Naive thymus-derived CD8-positive, alpha-beta T cell (primary cell): ENCODE data around the gene ADGB. TPM values are rescaled to one million over a fixed set of nuclear protein-coding genes. Genes with fewer than 3 reads are reported as not detected.

ENCODE experiments used
- ATAC-seq, 2 donors: fragments of 150-1000 bp; cut with Tn5 transposase in 1 of 2; sonication (Bioruptor Pico), chemical (Tn5 transposase) in 1 of 2; 1 replicate in 1 of 2; 2 replicates in 1 of 2; pipeline ENCODE4 v1.10.0; 2021; ENCODE audit warnings: mild to moderate bottlenecking in 2 of 2, moderate library complexity in 2 of 2
- POLR2A ChIA-PET: fragments of 350-600 bp; sonication (Branson Sonifier 250); formaldehyde crosslinking; loops from one replicate; lab custom pipeline; 2021; ENCODE audit warnings: antibody characterized with exemption; lab: Charles Lee
- DNase-seq, 10 donors: peaks; one replicate each; pipeline versions ENCODE4 v3.0.0 to v3.0.0-alpha.2; 2020 to 2022
- H3K27ac Mint-ChIP-seq, 10 donors: one replicate each; pipeline ENCODE4 v1.8.0; 2020 to 2022; ENCODE audit warnings: mild to moderate bottlenecking in 10 of 10, mixed read lengths in 10 of 10, moderate library complexity in 4 of 10, inconsistent platforms in 1 of 10
- H3K27me3 Mint-ChIP-seq, 5 donors: one replicate each; pipeline ENCODE4 v1.8.0; 2021 to 2022; ENCODE audit warnings: mixed read lengths in 5 of 5
- H3K36me3 Mint-ChIP-seq, 3 donors: one replicate each; pipeline ENCODE4 v1.8.0; 2020 to 2022; ENCODE audit warnings: mixed read lengths in 3 of 3, mild to moderate bottlenecking in 2 of 3, inconsistent platforms in 1 of 3
- H3K4me1 Mint-ChIP-seq, 4 donors: one replicate each; pipeline ENCODE4 v1.8.0; 2021 to 2022; ENCODE audit warnings: mixed read lengths in 4 of 4
- H3K4me3 Mint-ChIP-seq, 10 donors: one replicate each; pipeline ENCODE4 v1.8.0; 2020 to 2022; ENCODE audit warnings: mild to moderate bottlenecking in 10 of 10, mixed read lengths in 10 of 10, moderate library complexity in 6 of 10, inconsistent platforms in 1 of 10
- H3K9me3 Mint-ChIP-seq, 9 donors: one replicate each; pipeline ENCODE4 v1.8.0; 2020 to 2022; ENCODE audit warnings: mixed read lengths in 9 of 9, mild to moderate bottlenecking in 3 of 9, inconsistent platforms in 1 of 9, moderate library complexity in 1 of 9
- polyA plus RNA-seq, 3 donors: library from polyadenylated mRNA; unstranded; fragments of 300-500 nt; fragmentation: Illumina TruSeq; gene quantifications; one replicate each; pipeline ENCODE4 v1.2.3, GENCODE V29; 2021
- total RNA-seq, 8 experiments: library from RNA in 2 of 8; stranded (reverse) in 2 of 8; gene quantifications; one replicate each; pipeline ENCODE4 v1.2.3 and lab custom pipeline; 2021 to 2026

Gene ADGB
- total and polyA plus RNA-seq, 5 experiments from 2014 or later: not detected

DNA sequence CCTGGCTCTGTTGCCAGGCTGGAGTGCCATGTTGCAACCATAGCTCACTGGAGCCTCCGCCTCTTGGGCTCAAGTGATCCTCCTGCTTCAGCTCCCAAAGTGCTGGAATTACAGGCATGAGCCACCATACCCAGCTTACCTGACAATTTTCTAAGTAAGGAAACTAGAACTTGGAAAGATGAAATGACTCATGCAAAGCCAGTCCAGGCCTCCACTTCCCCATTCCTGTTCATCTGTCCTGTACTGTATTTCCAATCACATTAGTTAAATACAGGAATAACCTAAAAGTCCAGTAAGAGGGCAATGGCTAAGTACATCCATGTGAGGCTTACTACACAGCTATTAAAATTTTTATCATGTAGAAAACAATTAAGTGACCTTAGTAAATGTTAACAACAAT is 8.3 kb upstream of the ADGB start:
- H3K27ac Mint-ChIP-seq: no peak overlapping the region
- POLR2A ChIA-PET: no interaction called here
- peaks cover 0 to 3% (median 0%) of the 10 kb centered on the region in 9 donors for H3K9me3 Mint-ChIP-seq
- DNase-seq (no peak), ATAC-seq (no peak)
- peaks cover 0 to 3% (median 2%) of the 10 kb centered on the region in 5 donors for H3K27me3 Mint-ChIP-seq
- H3K4me1 Mint-ChIP-seq: no peaks in the 10 kb centered on the region
- no peaks in the 10 kb centered on the region for H3K36me3 Mint-ChIP-seq
- no peak overlapping the region for H3K4me3 Mint-ChIP-seq

DNA sequence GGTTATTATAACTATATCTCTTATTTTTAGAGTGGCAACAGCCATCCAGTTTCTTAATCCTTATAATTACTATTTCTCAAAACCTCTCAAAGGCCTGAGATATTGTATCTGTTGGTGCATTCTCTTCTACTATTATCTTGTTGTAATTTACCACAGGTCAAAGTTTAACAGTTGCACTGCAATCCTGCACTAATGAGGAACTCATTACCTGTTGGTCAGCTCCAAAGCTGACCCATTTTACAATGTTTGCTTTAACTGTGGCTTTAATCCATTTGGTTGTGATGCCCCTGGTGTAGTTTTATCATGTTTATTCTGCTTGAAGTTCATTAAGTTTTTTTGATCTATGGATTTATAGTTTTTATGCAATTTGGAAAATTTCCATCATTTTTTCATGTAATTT is 6.3 kb upstream of the ADGB start:
- ATAC-seq (no peak), DNase-seq (no peak)
- Mint-ChIP-seq H3K27me3 (peaks cover 0 to 3% (median 2%) of the 10 kb centered on the region in 5 donors), H3K4me1 (no peaks in the 10 kb centered on the region), H3K27ac (no peak overlapping the region), H3K4me3 (no peak overlapping the region), H3K36me3 (no peaks in the 10 kb centered on the region), H3K9me3 (peaks cover 0 to 3% (median 0%) of the 10 kb centered on the region in 9 donors)
- POLR2A ChIA-PET: no interaction called here

DNA sequence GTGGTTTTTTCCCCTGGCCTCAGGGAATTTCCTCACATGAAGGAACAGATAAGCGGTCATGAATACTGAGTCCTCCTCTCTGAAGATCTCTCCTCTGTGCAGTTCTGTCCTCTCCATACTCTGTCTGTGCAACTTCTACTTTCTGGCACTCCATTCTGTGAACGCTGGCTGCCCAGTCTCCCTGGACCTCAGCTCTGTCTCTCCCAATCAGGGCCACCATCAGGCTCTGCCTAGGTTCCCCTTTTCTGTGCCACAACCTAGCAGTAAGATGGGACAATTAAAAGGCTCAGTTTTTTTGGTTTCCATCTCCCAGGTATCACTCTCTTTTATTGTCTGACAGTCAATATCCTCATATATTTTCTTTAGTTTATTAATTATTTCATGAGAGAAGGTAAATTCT is 4.8 kb upstream of the ADGB start:
- Mint-ChIP-seq H3K4me3 (no peak overlapping the region), H3K4me1 (peaks cover under 1 to 3% (median 2%) of the 10 kb centered on the region in 4 donors), H3K36me3 (no peaks in the 10 kb centered on the region), H3K27ac (no peak overlapping the region), H3K27me3 (peaks cover 0 to 11% (median 3%) of the 10 kb centered on the region in 5 donors), H3K9me3 (peaks cover 0 to 3% (median 0%) of the 10 kb centered on the region in 9 donors)
- POLR2A ChIA-PET: no interaction called here
- DNase-seq (no peak), ATAC-seq (no peak)

DNA sequence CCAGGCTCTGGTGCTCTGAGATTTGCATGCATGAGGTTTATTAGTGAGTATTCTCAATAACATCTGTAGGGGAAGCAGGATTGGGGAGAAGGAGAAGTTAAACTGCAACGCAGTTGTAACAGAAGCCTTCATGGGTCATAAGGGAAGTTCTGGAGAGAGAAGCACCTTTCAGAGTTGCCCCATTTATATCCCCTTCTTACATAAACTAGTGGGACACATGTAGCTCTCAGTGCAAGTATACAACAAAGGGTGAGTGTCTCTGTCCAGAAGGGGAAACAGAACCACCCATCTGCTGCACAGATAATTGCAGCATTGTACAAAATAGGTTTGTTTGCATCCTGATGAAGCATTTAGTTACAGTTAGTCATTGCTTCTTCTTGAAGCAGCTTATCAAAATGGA is 4.3 kb upstream of the ADGB start:
- H3K4me3 Mint-ChIP-seq: no peak overlapping the region
- peaks cover 3 to 8% (median 5%) of the 10 kb centered on the region in 4 donors for H3K4me1 Mint-ChIP-seq
- no peak overlapping the region for H3K27ac Mint-ChIP-seq
- ATAC-seq: no peak
- no peaks in the 10 kb centered on the region for H3K36me3 Mint-ChIP-seq
- DNase-seq: no peak
- H3K9me3 Mint-ChIP-seq: peaks cover 0 to 3% (median 0%) of the 10 kb centered on the region in 9 donors
- peaks cover 2 to 14% (median 8%) of the 10 kb centered on the region in 5 donors for H3K27me3 Mint-ChIP-seq
- POLR2A ChIA-PET: no interaction called here

- no peak overlapping the region for H3K27ac Mint-ChIP-seq
- ATAC-seq: no peak
- H3K36me3 Mint-ChIP-seq: no peaks in the 10 kb centered on the region
- H3K27me3 Mint-ChIP-seq: peaks cover 4 to 21% (median 16%) of the 10 kb centered on the region in 5 donors
- no peak for DNase-seq
- H3K4me1 Mint-ChIP-seq: peaks cover 3 to 15% (median 5%) of the 10 kb centered on the region in 4 donors
- peaks cover 0 to 3% (median 0%) of the 10 kb centered on the region in 9 donors for H3K9me3 Mint-ChIP-seq
- POLR2A ChIA-PET: no interaction called here
- no peak overlapping the region for H3K4me3 Mint-ChIP-seq
Measured at GRCh38 chr6:146595972-146596731, 2.6 kb upstream of the ADGB start.

- ATAC-seq (no peak), DNase-seq (no peak)
- H3K27me3 Mint-ChIP-seq: peaks cover 2 to 21% (median 12%) of the 10 kb centered on the region in 5 donors
- H3K9me3 Mint-ChIP-seq: no peaks in the 10 kb centered on the region
- H3K4me1 Mint-ChIP-seq: peaks cover 3 to 15% (median 5%) of the 10 kb centered on the region in 4 donors
- no peak overlapping the region for H3K27ac Mint-ChIP-seq
- POLR2A ChIA-PET: no interaction called here
- no peaks in the 10 kb centered on the region for H3K36me3 Mint-ChIP-seq
- H3K4me3 Mint-ChIP-seq: no peak overlapping the region
Measured at GRCh38 chr6:146601352-146601751, 2.6 kb downstream of the ADGB start.

GRCh38 chr6:146602526-146602925 is 3.8 kb downstream of the ADGB start:
- no peaks in the 10 kb centered on the region for H3K36me3 Mint-ChIP-seq
- ATAC-seq (no peak), DNase-seq (no peak)
- H3K4me3 Mint-ChIP-seq: no peak overlapping the region
- H3K27me3 Mint-ChIP-seq: peaks cover 2 to 21% (median 12%) of the 10 kb centered on the region in 5 donors
- peaks cover 3 to 15% (median 5%) of the 10 kb centered on the region in 4 donors for H3K4me1 Mint-ChIP-seq
- H3K27ac Mint-ChIP-seq: no peak overlapping the region
- POLR2A ChIA-PET: no interaction called here
- H3K9me3 Mint-ChIP-seq: peaks cover 0 to 2% (median 0%) of the 10 kb centered on the region in 9 donors

DNA sequence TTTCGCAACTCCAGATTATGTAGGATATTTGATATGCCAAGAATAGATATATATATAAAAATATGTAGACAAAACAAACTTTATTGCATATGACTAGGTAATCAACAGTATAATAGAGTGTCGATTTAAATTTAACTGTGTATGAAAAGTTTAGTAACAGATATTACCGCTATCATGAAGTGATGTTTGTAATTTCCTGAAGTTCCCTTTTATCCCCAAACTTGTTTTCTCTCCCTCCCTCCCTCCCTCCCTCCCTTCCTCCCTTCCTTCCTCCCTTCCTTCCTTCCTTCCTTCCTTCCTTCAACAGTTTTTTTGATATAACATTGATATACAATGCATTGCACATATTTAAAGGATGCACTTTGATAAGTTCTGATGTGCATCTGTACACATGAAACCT is 15.2 kb downstream of the ADGB start:
- no peak for ATAC-seq
- peaks cover 0 to 12% (median 0%) of the 10 kb centered on the region in 9 donors for H3K9me3 Mint-ChIP-seq
- H3K4me3 Mint-ChIP-seq: no peak overlapping the region
- no peaks in the 10 kb centered on the region for H3K4me1 Mint-ChIP-seq
- H3K36me3 Mint-ChIP-seq: no peaks in the 10 kb centered on the region
- H3K27ac Mint-ChIP-seq: no peak overlapping the region
- H3K27me3 Mint-ChIP-seq: no peaks in the 10 kb centered on the region
- POLR2A ChIA-PET: no interaction called here
- DNase-seq: no peak

DNA sequence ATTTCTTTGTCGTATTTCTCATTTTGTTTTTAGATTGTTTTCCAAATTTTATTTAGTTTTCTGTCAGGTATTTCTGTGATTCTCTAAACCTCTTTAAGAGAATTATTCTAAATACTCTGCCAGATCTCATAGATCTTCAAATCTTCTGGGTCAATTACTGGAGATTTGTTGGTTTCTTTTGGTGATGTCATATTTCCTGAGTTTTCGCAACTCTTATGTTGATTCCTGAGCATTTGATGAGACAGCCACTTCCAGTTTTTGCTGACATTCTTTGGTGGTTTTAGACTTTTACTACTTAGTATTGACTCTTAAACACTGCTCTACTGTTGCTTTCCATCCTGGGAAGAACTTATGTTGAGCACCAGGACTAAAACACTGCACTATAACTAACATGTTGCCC is 21.9 kb downstream of the ADGB start:
- H3K27me3 Mint-ChIP-seq: peaks cover 0 to 3% (median 0%) of the 10 kb centered on the region in 5 donors
- H3K4me3 Mint-ChIP-seq: no peak overlapping the region
- no peak overlapping the region for H3K27ac Mint-ChIP-seq
- no peaks in the 10 kb centered on the region for H3K4me1 Mint-ChIP-seq
- POLR2A ChIA-PET: no interaction called here
- no peak for DNase-seq
- no peak for ATAC-seq
- peaks cover 0 to 23% (median 9%) of the 10 kb centered on the region in 9 donors for H3K9me3 Mint-ChIP-seq
- H3K36me3 Mint-ChIP-seq: peaks cover 0 to 8% (median 0%) of the 10 kb centered on the region in 3 donors

- Mint-ChIP-seq H3K27ac (no peak overlapping the region), H3K4me3 (no peak overlapping the region), H3K9me3 (peaks cover 0 to 23% (median 4%) of the 10 kb centered on the region in 9 donors), H3K4me1 (no peaks in the 10 kb centered on the region), H3K36me3 (no peaks in the 10 kb centered on the region), H3K27me3 (peaks cover 0 to 16% (median 8%) of the 10 kb centered on the region in 5 donors)
- ATAC-seq: no peak
- POLR2A ChIA-PET: no interaction called here
- DNase-seq: no peak
Measured at GRCh38 chr6:146628350-146628749, 29.6 kb downstream of the ADGB start.

- no peak for ATAC-seq
- POLR2A ChIA-PET: no interaction called here
- H3K4me1 Mint-ChIP-seq: no peaks in the 10 kb centered on the region
Measured at GRCh38 chr6:146634022-146634421, 35.2 kb downstream of the ADGB start.

GRCh38 chr6:146635165-146635564 is 36.4 kb downstream of the ADGB start:
- Mint-ChIP-seq H3K4me3 (no peak overlapping the region), H3K9me3 (peaks cover 0 to 9% (median 0%) of the 10 kb centered on the region in 9 donors), H3K36me3 (no peaks in the 10 kb centered on the region), H3K27ac (no peak overlapping the region), H3K27me3 (peaks cover 2 to 20% (median 5%) of the 10 kb centered on the region in 5 donors), H3K4me1 (no peaks in the 10 kb centered on the region)
- POLR2A ChIA-PET: no interaction called here
- ATAC-seq (no peak), DNase-seq (no peak)

More at GRCh38 chr6:146634022-146634421, 35.2 kb downstream of the ADGB start:
- Mint-ChIP-seq H3K9me3 (peaks cover 0 to 9% (median 0%) of the 10 kb centered on the region in 9 donors), H3K27ac (no peak overlapping the region), H3K27me3 (peaks cover 2 to 20% (median 5%) of the 10 kb centered on the region in 5 donors), H3K36me3 (no peaks in the 10 kb centered on the region), H3K4me3 (no peak overlapping the region)
- DNase-seq: no peak

GRCh38 chr6:146636481-146636880 is 37.7 kb downstream of the ADGB start:
- ATAC-seq (no peak), DNase-seq (no peak)
- no peak overlapping the region for H3K27ac Mint-ChIP-seq
- H3K36me3 Mint-ChIP-seq: no peaks in the 10 kb centered on the region
- peaks cover 2 to 20% (median 4%) of the 10 kb centered on the region in 5 donors for H3K27me3 Mint-ChIP-seq
- H3K4me3 Mint-ChIP-seq: no peak overlapping the region
- H3K9me3 Mint-ChIP-seq: peaks cover 0 to 9% (median 0%) of the 10 kb centered on the region in 9 donors
- POLR2A ChIA-PET: no interaction called here
- H3K4me1 Mint-ChIP-seq: no peaks in the 10 kb centered on the region
